D341Med (cell line): Measurements from ENCODE around the gene TNFRSF18.

Experiments used
- DNase-seq: peaks from one replicate; pipeline ENCODE4 v3.0.0; 2012; ENCODE audit warnings: low spot score

The TNFRSF18 gene

GRCh38 chr1:1228596-1229321, 22.4 kb upstream of the TNFRSF18 start:
- no peak for DNase-seq

- DNase-seq, result no peak
These were observed 21.8 kb upstream of the TNFRSF18 start for GRCh38 chr1:1228187-1228586.

GRCh38 chr1:1227386-1227785, 21.0 kb upstream of the TNFRSF18 start:
- DNase-seq, result no peak

GRCh38 chr1:1226566-1227362, 20.4 kb upstream of the TNFRSF18 start:
- no peak for DNase-seq

GRCh38 chr1:1225913-1226312, 19.5 kb upstream of the TNFRSF18 start:
- no peak for DNase-seq

GRCh38 chr1:1225238-1225845, 18.9 kb upstream of the TNFRSF18 start:
- no peak for DNase-seq

GRCh38 chr1:1223891-1224290, 17.5 kb upstream of the TNFRSF18 start:
- no peak for DNase-seq

- no peak for DNase-seq
These were observed 16.9 kb upstream of the TNFRSF18 start for GRCh38 chr1:1223321-1223720.

- DNase-seq, result no peak
These were observed 16.3 kb upstream of the TNFRSF18 start for GRCh38 chr1:1222575-1223225.

GRCh38 chr1:1221887-1222574, 15.6 kb upstream of the TNFRSF18 start:
- DNase-seq, result no peak

GRCh38 chr1:1220197-1220596, 13.8 kb upstream of the TNFRSF18 start:
- DNase-seq, result no peak

GRCh38 chr1:1219341-1219740, 12.9 kb upstream of the TNFRSF18 start:
- DNase-seq, result no peak

GRCh38 chr1:1218524-1219200, 12.3 kb upstream of the TNFRSF18 start:
- DNase-seq, result no peak

GRCh38 chr1:1217621-1218523, 11.5 kb upstream of the TNFRSF18 start:
- no peak for DNase-seq

- DNase-seq, result no peak
These were observed 10.6 kb upstream of the TNFRSF18 start for GRCh38 chr1:1216770-1217620.

GRCh38 chr1:1215881-1216605, 9.7 kb upstream of the TNFRSF18 start:
- DNase-seq, result no peak

GRCh38 chr1:1215080-1215676, 8.8 kb upstream of the TNFRSF18 start:
- no peak for DNase-seq
